ENCODE measurements around the gene DIPK2B.

Gene DIPK2B

DNA sequence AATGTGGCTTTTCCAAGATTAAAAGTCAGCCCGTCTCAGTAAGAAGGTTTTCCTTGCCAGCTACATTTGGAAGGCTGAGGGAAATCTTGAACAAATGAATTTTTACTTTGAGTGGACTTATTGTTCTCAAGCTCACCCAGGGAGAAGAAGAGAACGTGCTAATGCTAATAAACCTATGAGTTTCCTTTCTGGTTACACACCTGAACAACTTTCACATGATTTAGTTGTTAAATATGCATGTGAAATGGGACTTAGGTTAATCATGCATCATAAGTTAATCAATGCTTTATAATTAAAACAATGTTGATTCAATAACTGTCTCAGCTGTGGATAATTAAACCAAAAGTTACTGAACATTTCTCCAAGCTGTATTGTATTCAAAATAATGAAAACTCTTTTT is 33.9 kb downstream of the DIPK2B start:
- TF ChIP-seq TAF1 (IDR thresholded peaks at IDR 0.05; ENCODE audit: borderline replicate concordance, insufficient read depth, low read length) (no peak), POLR2AphosphoS5 (IDR thresholded peaks at IDR 0.05; ENCODE audit: low read depth, low read length) (no peak), FOXP2 (optimal IDR thresholded peaks at IDR 0.05; ENCODE audit: borderline replicate concordance, extremely low read depth, extremely low read length, insufficient read depth) (no peak), SIN3A (IDR thresholded peaks at IDR 0.05; ENCODE audit: borderline replicate concordance, insufficient read depth, low read length) (no peak)
- TF ChIP-seq, protein P1, sequence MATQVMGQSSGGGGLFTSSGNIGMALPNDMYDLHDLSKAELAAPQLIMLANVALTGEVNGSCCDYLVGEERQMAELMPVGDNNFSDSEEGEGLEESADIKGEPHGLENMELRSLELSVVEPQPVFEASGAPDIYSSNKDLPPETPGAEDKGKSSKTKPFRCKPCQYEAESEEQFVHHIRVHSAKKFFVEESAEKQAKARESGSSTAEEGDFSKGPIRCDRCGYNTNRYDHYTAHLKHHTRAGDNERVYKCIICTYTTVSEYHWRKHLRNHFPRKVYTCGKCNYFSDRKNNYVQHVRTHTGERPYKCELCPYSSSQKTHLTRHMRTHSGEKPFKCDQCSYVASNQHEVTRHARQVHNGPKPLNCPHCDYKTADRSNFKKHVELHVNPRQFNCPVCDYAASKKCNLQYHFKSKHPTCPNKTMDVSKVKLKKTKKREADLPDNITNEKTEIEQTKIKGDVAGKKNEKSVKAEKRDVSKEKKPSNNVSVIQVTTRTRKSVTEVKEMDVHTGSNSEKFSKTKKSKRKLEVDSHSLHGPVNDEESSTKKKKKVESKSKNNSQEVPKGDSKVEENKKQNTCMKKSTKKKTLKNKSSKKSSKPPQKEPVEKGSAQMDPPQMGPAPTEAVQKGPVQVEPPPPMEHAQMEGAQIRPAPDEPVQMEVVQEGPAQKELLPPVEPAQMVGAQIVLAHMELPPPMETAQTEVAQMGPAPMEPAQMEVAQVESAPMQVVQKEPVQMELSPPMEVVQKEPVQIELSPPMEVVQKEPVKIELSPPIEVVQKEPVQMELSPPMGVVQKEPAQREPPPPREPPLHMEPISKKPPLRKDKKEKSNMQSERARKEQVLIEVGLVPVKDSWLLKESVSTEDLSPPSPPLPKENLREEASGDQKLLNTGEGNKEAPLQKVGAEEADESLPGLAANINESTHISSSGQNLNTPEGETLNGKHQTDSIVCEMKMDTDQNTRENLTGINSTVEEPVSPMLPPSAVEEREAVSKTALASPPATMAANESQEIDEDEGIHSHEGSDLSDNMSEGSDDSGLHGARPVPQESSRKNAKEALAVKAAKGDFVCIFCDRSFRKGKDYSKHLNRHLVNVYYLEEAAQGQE (IDR thresholded peaks at IDR 0.05; ENCODE audit: insufficient read depth in 1 of 2, low read depth in 2 of 2, low read length in 2 of 2): no peak

DNA sequence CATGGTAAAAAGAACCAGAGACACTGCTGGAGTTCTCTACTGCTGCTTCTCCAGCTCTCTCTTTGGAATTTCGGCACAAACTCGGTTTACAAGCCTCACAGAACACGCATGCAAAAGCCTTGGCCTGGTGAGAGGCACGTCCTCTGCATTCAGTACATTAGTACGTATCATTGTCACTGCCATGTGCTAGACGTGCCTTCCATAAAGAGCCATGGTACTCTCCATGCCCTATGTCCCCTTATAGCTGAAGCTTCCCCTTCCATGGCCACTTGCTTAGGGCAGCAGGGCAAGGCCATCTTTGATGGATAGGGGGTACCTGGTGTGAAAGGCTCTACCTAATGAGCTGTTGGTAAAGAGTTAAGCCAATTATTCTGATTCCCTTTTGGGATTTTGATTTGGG is 35.0 kb downstream of the DIPK2B start:
- TF ChIP-seq SIN3A (IDR thresholded peaks at IDR 0.05; ENCODE audit: borderline replicate concordance, insufficient read depth, low read length) (no peak), TAF1 (IDR thresholded peaks at IDR 0.05; ENCODE audit: borderline replicate concordance, insufficient read depth, low read length) (no peak), FOXP2 (optimal IDR thresholded peaks at IDR 0.05; ENCODE audit: borderline replicate concordance, extremely low read depth, extremely low read length, insufficient read depth) (no peak), POLR2AphosphoS5 (IDR thresholded peaks at IDR 0.05; ENCODE audit: low read depth, low read length) (no peak)
- TF ChIP-seq, protein P1 (IDR thresholded peaks at IDR 0.05; ENCODE audit: insufficient read depth in 1 of 2, low read depth in 2 of 2, low read length in 2 of 2): no peak

DNA sequence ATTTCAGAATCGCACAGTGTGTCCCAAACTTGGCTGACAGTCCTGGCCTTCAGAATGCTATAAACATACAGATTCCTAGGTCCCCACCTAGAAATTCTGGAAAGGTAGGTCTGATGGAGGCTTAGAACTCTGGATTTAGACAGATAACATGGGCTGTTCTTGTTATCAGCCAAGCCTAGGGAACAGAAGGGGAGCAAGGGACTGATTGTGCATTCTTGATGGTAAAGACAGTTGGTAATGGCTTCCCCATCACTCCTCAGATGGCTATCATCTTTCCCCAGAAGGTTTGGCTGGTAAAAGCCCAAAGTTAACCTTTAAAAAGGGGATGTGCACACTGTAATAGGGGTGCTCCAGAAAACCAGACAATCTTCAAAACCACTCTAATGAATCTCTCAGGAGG is 35.7 kb downstream of the DIPK2B start:
- TF ChIP-seq TAF1 (IDR thresholded peaks at IDR 0.05; ENCODE audit: borderline replicate concordance, insufficient read depth, low read length) (no peak), SIN3A (IDR thresholded peaks at IDR 0.05; ENCODE audit: borderline replicate concordance, insufficient read depth, low read length) (no peak), POLR2AphosphoS5 (IDR thresholded peaks at IDR 0.05; ENCODE audit: low read depth, low read length) (no peak), FOXP2 (optimal IDR thresholded peaks at IDR 0.05; ENCODE audit: borderline replicate concordance, extremely low read depth, extremely low read length, insufficient read depth) (no peak)
- TF ChIP-seq, protein P1 (IDR thresholded peaks at IDR 0.05; ENCODE audit: insufficient read depth in 1 of 2, low read depth in 2 of 2, low read length in 2 of 2): no peak

DNA sequence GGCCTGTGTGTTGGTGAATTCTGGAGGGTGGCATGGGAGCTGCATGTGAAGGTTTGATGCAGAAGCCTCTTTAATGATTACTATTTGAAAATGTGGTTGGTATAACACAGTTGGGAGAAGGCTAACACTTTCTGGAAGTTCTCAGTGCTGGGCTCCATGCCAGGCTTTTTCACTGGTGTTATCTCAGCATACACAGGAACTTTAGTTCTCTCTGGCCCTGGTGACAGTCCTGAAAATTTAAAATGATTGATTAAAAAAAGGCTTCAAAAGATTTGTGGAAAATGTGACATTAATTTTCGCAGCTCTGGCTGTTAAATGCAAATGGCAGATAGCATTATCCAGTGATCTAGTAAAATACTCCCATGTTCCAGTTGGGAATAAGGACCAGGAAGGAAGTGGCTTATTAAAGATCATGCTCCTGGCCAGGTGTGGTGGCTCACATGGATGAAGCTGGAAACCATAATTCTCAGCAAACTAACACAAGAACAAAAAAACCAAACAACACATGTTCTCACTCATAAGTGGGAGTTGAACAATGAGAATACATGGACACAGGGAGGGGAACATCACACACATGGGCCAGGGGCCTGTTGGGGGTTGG is 36.6 kb downstream of the DIPK2B start:
- TF ChIP-seq SIN3A (IDR thresholded peaks at IDR 0.05; ENCODE audit: borderline replicate concordance, insufficient read depth, low read length): no peak
- TF ChIP-seq POLR2AphosphoS5 (IDR thresholded peaks at IDR 0.05; ENCODE audit: low read depth, low read length): no peak
- TF ChIP-seq, protein P1 (IDR thresholded peaks at IDR 0.05; ENCODE audit: insufficient read depth in 1 of 2, low read depth in 2 of 2, low read length in 2 of 2): no peak
- no peak for TF ChIP-seq FOXP2 (optimal IDR thresholded peaks at IDR 0.05; ENCODE audit: borderline replicate concordance, extremely low read depth, extremely low read length, insufficient read depth)
- no peak for TF ChIP-seq TAF1 (IDR thresholded peaks at IDR 0.05; ENCODE audit: borderline replicate concordance, insufficient read depth, low read length)

Data from PFSK-1 (cell line).